Upper lobe of left lung (tissue), 6 donors: Measurements from ENCODE around the gene UNC80. TPM values are rescaled to one million over a fixed set of nuclear protein-coding genes. Genes with fewer than 3 reads are reported as not detected.

Source experiments
- ATAC-seq, 2 donors: fragments of 200-7000 bp; cut with Tn5 transposase; one replicate each; pipeline ENCODE4 v1.9.1; 2022; ENCODE audit warnings: mild to moderate bottlenecking in 2 of 2, moderate library complexity in 2 of 2; ENCODE audit not compliant: low FRiP score in 2 of 2
- DNase-seq, 2 donors: peaks; one replicate each; pipeline ENCODE4 v3.0.0-alpha.2; 2019 to 2020
- H3K27ac ChIP-seq, 4 donors: fragments of 200-600 bp; sonication (generic); one replicate each; pipeline ENCODE4 v1.5.1; 2016 to 2019
- H3K27me3 ChIP-seq, 4 donors: fragments of 200-600 bp; sonication (generic); one replicate each; pipeline ENCODE4 v1.5.1; 2017 to 2019
- H3K36me3 ChIP-seq, 4 donors: fragments of 200-600 bp; sonication (generic); one replicate each; pipeline ENCODE4 v1.5.1; 2016 to 2019
- H3K4me1 ChIP-seq, 4 donors: fragments of 200-600 bp; sonication (generic); one replicate each; pipeline ENCODE4 v1.5.1; 2018 to 2019
- H3K4me3 ChIP-seq, 4 donors: fragments of 200-600 bp; sonication (generic); one replicate each; pipeline ENCODE4 v1.5.1; 2017 to 2019; ENCODE audit warnings: mild to moderate bottlenecking in 2 of 4, moderate library complexity in 1 of 4
- H3K9me3 ChIP-seq, 4 donors: fragments of 200-600 bp; sonication (generic); one replicate each; pipeline ENCODE4 v1.5.1; 2018 to 2019
- EP300 ChIP-seq, 4 donors: sonication (generic); formaldehyde crosslinking; IDR thresholded peaks; one replicate each; pipeline ENCODE4 v1.5.1; 2017; ENCODE audit warnings: antibody characterized with exemption in 4 of 4, control low read depth in 2 of 4
- POLR2A ChIP-seq, 4 donors: fragments of 450-650 bp; IDR thresholded peaks; one replicate each; pipeline ENCODE4 v1.5.1; 2016 to 2017; ENCODE audit warnings: antibody characterized with exemption in 4 of 4, mild to moderate bottlenecking in 2 of 4
- POLR2AphosphoS5 ChIP-seq, 2 donors: sonication (generic); formaldehyde crosslinking; IDR thresholded peaks; one replicate each; pipeline ENCODE4 v1.5.1; 2017; ENCODE audit warnings: antibody characterized with exemption in 2 of 2
- WGBS, 2 donors: methylation state at CpG; one replicate each; pipeline ENCODE4 v1.1.5; 2017 to 2018; 5-methylcytosine and 5-hydroxymethylcytosine counted together
- total RNA-seq, 6 donors: library from RNA; depleted of rRNA in 4 of 6; stranded (reverse); fragments of >200 nt in 4 of 6; gene quantifications; one replicate each; pipeline versions ENCODE4 v1.1.0 to v1.2.1, GENCODE V29; 2016 to 2021
- TF ChIP-seq, protein P1 (sequence below), 6 experiments: fragments of 450-650 bp in 4 of 6; fragments of 200-600 bp in 2 of 6; sonication (generic) in 2 of 6; IDR thresholded peaks; one replicate each; pipeline ENCODE4 v1.5.1; 2016 to 2019; ENCODE audit warnings: antibody characterized with exemption in 6 of 6
- donor health status: DM: no; HTN: no; CAD: no; lungs with moderate emphysema.
- donor health status: DM: no; HTN: yes; CAD: no; lungs with severe emphysema.

Gene UNC80
- total RNA-seq, 6 donors from 2014 or later = under 0.01 to 0.39 (median 0.13) TPM; not detected in 1

DNA sequence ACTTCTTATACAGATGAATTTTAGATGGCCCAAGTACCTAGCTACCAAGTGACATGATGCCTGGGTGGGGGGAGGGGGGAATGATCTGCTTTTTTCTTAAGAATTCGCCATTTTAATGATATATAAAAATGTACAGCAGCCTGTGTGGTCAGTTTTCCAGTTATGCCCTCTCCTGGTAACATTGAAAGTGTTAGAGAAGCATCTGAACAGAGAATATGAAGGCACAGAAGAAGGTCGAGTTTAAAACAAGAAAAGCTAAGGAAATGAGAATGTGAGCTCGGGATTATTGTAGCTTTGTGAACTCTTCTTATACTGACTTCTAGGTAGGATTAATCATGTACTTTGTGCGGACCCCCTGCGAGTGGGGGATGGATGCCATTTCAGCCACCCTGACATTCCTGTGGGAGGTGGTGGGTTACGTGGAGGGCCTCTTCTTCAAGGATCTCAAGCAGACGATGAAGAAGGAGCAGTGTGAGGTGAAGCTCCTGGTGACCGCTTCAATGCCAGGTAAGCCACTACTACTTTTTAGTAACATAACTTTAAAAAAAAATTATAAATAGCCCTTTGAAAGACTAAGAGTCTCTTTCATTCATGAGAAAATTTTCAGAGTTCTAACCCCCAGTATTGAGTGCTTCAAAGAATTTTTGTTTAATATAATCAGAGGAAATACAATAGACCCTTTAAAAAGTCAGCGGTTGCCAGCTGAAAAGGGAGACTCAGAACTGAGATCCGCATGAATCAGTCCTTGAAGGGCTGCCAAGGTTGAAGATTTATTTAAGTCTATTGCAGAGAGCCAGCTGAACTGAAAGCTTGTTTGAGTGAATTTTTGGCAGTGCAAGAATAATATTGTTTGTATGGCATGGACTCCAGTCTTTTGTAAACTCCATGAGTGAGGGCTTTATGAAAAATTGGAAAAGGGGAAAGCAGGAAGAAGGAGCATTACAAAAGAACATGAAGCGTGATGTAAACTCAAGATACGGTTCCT, 162.2 kb downstream of the UNC80 start:
- DNase-seq = no peak
- TF ChIP-seq POLR2A (IDR thresholded peaks at IDR 0.05) = no peak
- TF ChIP-seq EP300 (IDR thresholded peaks at IDR 0.05) = no peak
- TF ChIP-seq, protein P1, sequence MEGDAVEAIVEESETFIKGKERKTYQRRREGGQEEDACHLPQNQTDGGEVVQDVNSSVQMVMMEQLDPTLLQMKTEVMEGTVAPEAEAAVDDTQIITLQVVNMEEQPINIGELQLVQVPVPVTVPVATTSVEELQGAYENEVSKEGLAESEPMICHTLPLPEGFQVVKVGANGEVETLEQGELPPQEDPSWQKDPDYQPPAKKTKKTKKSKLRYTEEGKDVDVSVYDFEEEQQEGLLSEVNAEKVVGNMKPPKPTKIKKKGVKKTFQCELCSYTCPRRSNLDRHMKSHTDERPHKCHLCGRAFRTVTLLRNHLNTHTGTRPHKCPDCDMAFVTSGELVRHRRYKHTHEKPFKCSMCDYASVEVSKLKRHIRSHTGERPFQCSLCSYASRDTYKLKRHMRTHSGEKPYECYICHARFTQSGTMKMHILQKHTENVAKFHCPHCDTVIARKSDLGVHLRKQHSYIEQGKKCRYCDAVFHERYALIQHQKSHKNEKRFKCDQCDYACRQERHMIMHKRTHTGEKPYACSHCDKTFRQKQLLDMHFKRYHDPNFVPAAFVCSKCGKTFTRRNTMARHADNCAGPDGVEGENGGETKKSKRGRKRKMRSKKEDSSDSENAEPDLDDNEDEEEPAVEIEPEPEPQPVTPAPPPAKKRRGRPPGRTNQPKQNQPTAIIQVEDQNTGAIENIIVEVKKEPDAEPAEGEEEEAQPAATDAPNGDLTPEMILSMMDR (IDR thresholded peaks at IDR 0.05) = no peak
- no peak for TF ChIP-seq POLR2AphosphoS5 (IDR thresholded peaks at IDR 0.05)

GRCh38 chr2:209936106-209936666, 164.6 kb downstream of the UNC80 start:
- H3K9me3 ChIP-seq = no peaks in the 10 kb centered on the region
- peaks cover 0 to 13% (median 5%) of the 10 kb centered on the region in 4 donors for H3K4me1 ChIP-seq
- no peaks in the 10 kb centered on the region for H3K36me3 ChIP-seq
- TF ChIP-seq, protein P1 (IDR thresholded peaks at IDR 0.05) = no peak
- TF ChIP-seq EP300 (IDR thresholded peaks at IDR 0.05) (no peak), POLR2AphosphoS5 (IDR thresholded peaks at IDR 0.05) (no peak), POLR2A (IDR thresholded peaks at IDR 0.05) (no peak)
- no peaks in the 10 kb centered on the region for H3K27me3 ChIP-seq
- no peak overlapping the region for H3K4me3 ChIP-seq
- ATAC-seq (no peak), DNase-seq (no peak)
- 63 to 64% methylated on average over 3 of the region's 3 CpGs for WGBS, 2 donors
- no peak overlapping the region for H3K27ac ChIP-seq

More for the DNA sequence above, 162.2 kb downstream of the UNC80 start:
- Histone ChIP-seq H3K27me3 (no peaks in the 10 kb centered on the region), H3K36me3 (no peaks in the 10 kb centered on the region), H3K27ac (no peak overlapping the region), H3K9me3 (no peaks in the 10 kb centered on the region), H3K4me1 (peaks cover 0 to 8% (median 4%) of the 10 kb centered on the region in 4 donors), H3K4me3 (no peak overlapping the region)
- ATAC-seq = peak in 1 of 2 donors; percentile 50
- 34 to 45% methylated on average over 12 of the region's 12 CpGs for WGBS, 2 donors

DNA sequence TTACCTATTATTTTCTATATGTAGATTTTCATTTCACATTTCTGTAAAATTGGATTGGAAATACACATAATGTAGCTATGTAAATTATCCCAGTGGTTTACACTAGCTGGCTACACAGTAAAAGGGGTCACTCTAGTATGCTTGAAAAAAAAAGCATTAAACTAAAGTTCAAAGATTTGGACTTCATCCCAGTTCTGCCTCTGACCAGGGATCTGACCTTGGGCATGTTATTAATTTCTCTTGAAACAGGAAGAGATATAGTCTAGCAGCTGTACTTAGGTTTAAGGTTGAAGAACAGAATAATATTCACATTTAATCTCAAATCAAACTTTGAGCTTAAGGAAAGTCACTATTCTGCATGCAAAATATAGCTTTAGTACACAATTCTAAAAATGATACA, 166.3 kb downstream of the UNC80 start:
- DNase-seq (no peak), ATAC-seq (no peak)
- Histone ChIP-seq H3K4me3 (no peak overlapping the region), H3K9me3 (no peaks in the 10 kb centered on the region), H3K27ac (no peak overlapping the region), H3K4me1 (peaks cover 0 to 14% (median 5%) of the 10 kb centered on the region in 4 donors), H3K27me3 (no peaks in the 10 kb centered on the region), H3K36me3 (no peaks in the 10 kb centered on the region)
- no peak for TF ChIP-seq EP300 (IDR thresholded peaks at IDR 0.05)
- TF ChIP-seq, protein P1 (IDR thresholded peaks at IDR 0.05) = no peak
- no peak for TF ChIP-seq POLR2A (IDR thresholded peaks at IDR 0.05)
- no peak for TF ChIP-seq POLR2AphosphoS5 (IDR thresholded peaks at IDR 0.05)

DNA sequence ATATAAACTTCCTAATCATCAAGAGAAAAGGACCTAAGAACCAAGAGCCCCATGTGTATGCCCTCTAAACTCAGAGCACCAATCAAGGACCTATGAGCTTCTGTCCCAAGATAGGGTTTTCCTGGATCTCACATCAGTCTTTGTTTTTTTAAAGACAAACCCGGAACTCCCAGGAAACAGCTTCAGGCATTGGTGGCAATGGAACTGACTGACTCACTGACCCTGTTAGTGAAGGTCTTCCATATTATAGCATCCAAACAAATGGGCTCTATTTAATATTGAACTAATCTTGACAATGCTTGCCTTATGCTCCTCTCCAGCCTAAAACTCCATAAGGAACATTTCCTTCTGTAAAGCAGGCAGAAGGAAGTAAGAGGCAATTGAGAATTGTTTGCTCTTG, 167.3 kb downstream of the UNC80 start:
- Histone ChIP-seq H3K36me3 (no peaks in the 10 kb centered on the region), H3K4me1 (peaks cover 0 to 9% (median 4%) of the 10 kb centered on the region in 4 donors), H3K4me3 (no peak overlapping the region), H3K9me3 (no peaks in the 10 kb centered on the region), H3K27me3 (no peaks in the 10 kb centered on the region), H3K27ac (no peak overlapping the region)
- TF ChIP-seq EP300 (IDR thresholded peaks at IDR 0.05) (no peak), POLR2A (IDR thresholded peaks at IDR 0.05) (no peak), POLR2AphosphoS5 (IDR thresholded peaks at IDR 0.05) (no peak)
- TF ChIP-seq, protein P1 (IDR thresholded peaks at IDR 0.05) = no peak
- 57 to 65% methylated on average over 1 of the region's 1 CpG for WGBS, 2 donors
- DNase-seq = no peak
- no peak for ATAC-seq
